IMR-90 (cell line): ENCODE measurements around the gene MTRF1L. TPM values are rescaled to one million over a fixed set of nuclear protein-coding genes. Genes with fewer than 3 reads are reported as not detected.

ENCODE experiments used
- ATAC-seq: fragments of 200-7000 bp; cut with Tn5 transposase; 2 replicates; pipeline ENCODE4 v1.9.1; 2020; ENCODE audit warnings: low read depth, mild to moderate bottlenecking, moderate library complexity
- BruUV-seq: library from RNA; stranded (reverse); fragments of 400-500 nt; replicated peaks from 2 replicates; lab custom pipeline; 2021; lab: Mats Ljungman, UMichigan
- CTCF ChIA-PET: fragments of 300-600 bp; formaldehyde crosslinking; extraction: SDS; loops from one replicate; lab custom pipeline; 2021; ENCODE audit warnings: antibody characterized with exemption; lab: Yijun Ruan, JAX
- POLR2A ChIA-PET: fragments of 300-600 bp; sonication (Branson Sonifier 250); formaldehyde crosslinking; loops from one replicate; lab custom pipeline; 2022; ENCODE audit warnings: antibody characterized with exemption; ENCODE audit not compliant: unreplicated experiment; lab: Charles Lee
- DNase-seq: peaks from one replicate; pipeline ENCODE4 v3.0.0; 2013
- H2AFZ ChIP-seq: replicated peaks from 2 replicates; pipeline ENCODE3; 2013; ENCODE audit warnings: low read length, mild to moderate bottlenecking; ENCODE audit not compliant: poor library complexity
- H2AK5ac ChIP-seq: 2 replicates; pipeline ENCODE4 v1.6.1; 2013; ENCODE audit warnings: low read depth, low read length, inconsistent platforms
- H2AK9ac ChIP-seq: replicated peaks from 2 replicates; pipeline ENCODE3; 2013; ENCODE audit warnings: mild to moderate bottlenecking, low read depth, low read length, moderate library complexity; ENCODE audit not compliant: poor library complexity
- H2BK120ac ChIP-seq: 2 replicates; pipeline ENCODE4 v1.6.1; 2013; ENCODE audit warnings: low read depth, low read length, inconsistent platforms
- H2BK15ac ChIP-seq: 3 replicates; pipeline ENCODE4 v1.6.1; 2013; ENCODE audit warnings: low read depth, low read length, inconsistent platforms
- H2BK20ac ChIP-seq: 2 replicates; pipeline ENCODE4 v1.6.1; 2013; ENCODE audit warnings: low read depth, mild to moderate bottlenecking, inconsistent platforms, low read length, moderate library complexity
- H2BK5ac ChIP-seq: 2 replicates; pipeline ENCODE4 v1.6.1; 2013; ENCODE audit warnings: mild to moderate bottlenecking, low read depth, low read length, inconsistent platforms; ENCODE audit not compliant: poor library complexity, severe bottlenecking
- H3K14ac ChIP-seq: replicated peaks from 2 replicates; pipeline ENCODE4 v1.6.1; 2013; ENCODE audit warnings: low read depth, low read length, inconsistent platforms
- H3K18ac ChIP-seq: 2 replicates; pipeline ENCODE4 v1.6.1; 2013; ENCODE audit warnings: low read depth, low read length, control low read depth
- H3K23ac ChIP-seq: 2 replicates; pipeline ENCODE4 v1.6.1; 2013; ENCODE audit warnings: low read depth, low read length, inconsistent platforms
- H3K27ac ChIP-seq: 2 replicates; pipeline ENCODE4 v1.5.1; 2013; ENCODE audit warnings: mild to moderate bottlenecking, control low read depth, low read length; ENCODE audit not compliant: insufficient read depth
- H3K27me3 ChIP-seq: 2 replicates; pipeline ENCODE4 v1.6.1; 2013; ENCODE audit warnings: low read length; ENCODE audit not compliant: control insufficient read depth, insufficient read depth
- H3K36me3 ChIP-seq: 2 replicates; pipeline ENCODE4 v1.6.1; 2013; ENCODE audit warnings: low read length, mixed read lengths; ENCODE audit not compliant: control insufficient read depth, insufficient read depth
- H3K4ac ChIP-seq: 2 replicates; pipeline ENCODE4 v1.6.1; 2013; ENCODE audit warnings: low read depth, low read length, inconsistent platforms
- H3K4me1 ChIP-seq: 2 replicates; pipeline ENCODE4 v1.6.1; 2013; ENCODE audit warnings: low read length, mixed read lengths; ENCODE audit not compliant: control insufficient read depth, insufficient read depth
- H3K4me2 ChIP-seq: 2 replicates; pipeline ENCODE4 v1.6.1; 2013; ENCODE audit warnings: low read depth, mild to moderate bottlenecking, control low read depth, low read length, moderate library complexity
- H3K4me3 ChIP-seq: 2 replicates; pipeline ENCODE4 v1.5.1; 2013; ENCODE audit warnings: low read depth, mild to moderate bottlenecking, control low read depth, low read length, moderate library complexity; ENCODE audit not compliant: insufficient read depth
- H3K56ac ChIP-seq: 2 replicates; pipeline ENCODE4 v1.6.1; 2013; ENCODE audit warnings: low read length, inconsistent platforms; ENCODE audit not compliant: insufficient read depth; ENCODE audit errors: extremely low read depth
- H3K79me1 ChIP-seq, 2 experiments: 2 replicates each; pipeline ENCODE4 v1.6.1; 2013; ENCODE audit warnings: low read length in 2 of 2, inconsistent platforms in 1 of 2, low read depth in 1 of 2
- H3K9ac ChIP-seq: 2 replicates; pipeline ENCODE4 v1.6.1; 2013; ENCODE audit warnings: low read depth, low read length, control low read depth
- H3K9me1 ChIP-seq: 2 replicates; pipeline ENCODE4 v1.6.1; 2013; ENCODE audit warnings: low read length, inconsistent platforms; ENCODE audit not compliant: insufficient read depth
- H3K9me3 ChIP-seq: 2 replicates; pipeline ENCODE4 v1.6.1; 2013; ENCODE audit warnings: low read length; ENCODE audit not compliant: control insufficient read depth, insufficient read depth
- H4K20me1 ChIP-seq: 2 replicates; pipeline ENCODE4 v1.6.1; 2013; ENCODE audit warnings: low read length, inconsistent platforms; ENCODE audit not compliant: insufficient read depth
- H4K5ac ChIP-seq: 2 replicates; pipeline ENCODE4 v1.6.1; 2013; ENCODE audit warnings: mild to moderate bottlenecking, low read depth, low read length, control low read depth
- H4K8ac ChIP-seq, 2 experiments: 2 replicates each; pipeline ENCODE4 v1.6.1; 2013; ENCODE audit warnings: low read depth in 2 of 2, low read length in 2 of 2, control low read depth in 1 of 2, inconsistent platforms in 1 of 2
- H4K91ac ChIP-seq: 2 replicates; pipeline ENCODE4 v1.6.1; 2013; ENCODE audit warnings: low read depth, low read length, inconsistent platforms; ENCODE audit not compliant: insufficient read depth
- BHLHE40 ChIP-seq: fragments of 150-350 bp; IDR thresholded peaks from 2 replicates; pipeline ENCODE4 v1.6.1; 2016; ENCODE audit warnings: mild to moderate bottlenecking, low read depth, low read length
- CEBPB ChIP-seq: IDR thresholded peaks from 2 replicates; pipeline ENCODE4 v1.6.1; 2012; ENCODE audit warnings: low read depth, low read length, improper control_type of control experiment
- CHD1 ChIP-seq: IDR thresholded peaks from 2 replicates; pipeline ENCODE4 v1.6.1; 2012; ENCODE audit warnings: low read depth, low read length, improper control_type of control experiment
- MAZ ChIP-seq: IDR thresholded peaks from 2 replicates; pipeline ENCODE4 v1.6.1; 2012; ENCODE audit warnings: low read depth, mild to moderate bottlenecking, low read length, improper control_type of control experiment, moderate library complexity, borderline replicate concordance
- MXI1 ChIP-seq: IDR thresholded peaks from 2 replicates; pipeline ENCODE4 v1.6.1; 2012; ENCODE audit warnings: low read depth, mild to moderate bottlenecking, low read length, moderate library complexity, borderline replicate concordance
- POLR2A ChIP-seq: IDR thresholded peaks from 2 replicates; pipeline ENCODE4 v1.6.1; 2012; ENCODE audit warnings: mild to moderate bottlenecking, low read depth, low read length
- RCOR1 ChIP-seq: IDR thresholded peaks from 2 replicates; pipeline ENCODE4 v1.6.1; 2012; ENCODE audit warnings: mild to moderate bottlenecking, low read length, improper control_type of control experiment; ENCODE audit not compliant: insufficient replicate concordance
- SMC3 ChIP-seq: fragments of 150-350 bp; IDR thresholded peaks from 2 replicates; pipeline ENCODE4 v1.6.1; 2016; ENCODE audit warnings: low read depth, mild to moderate bottlenecking, antibody characterized with exemption, low read length, moderate library complexity
- WGBS, 2 experiments: methylation state at CpG; one replicate each; pipeline versions ENCODE4 v1.1.5 to v1.1.7; 2013; ENCODE audit warnings: missing lambda C conversion rate in 2 of 2; ENCODE audit not compliant: insufficient read length in 1 of 2; ENCODE audit errors: extremely low coverage in 2 of 2; 5-methylcytosine and 5-hydroxymethylcytosine counted together
- dilution Hi-C: fragments of 300-500 bp; cut with HindIII; formaldehyde crosslinking; loops from one replicate; pipeline ENCODE4 v1.14.3; 2018; ENCODE audit warnings: low sequenced_read_pairs; ENCODE audit not compliant: unreplicated experiment
- in situ Hi-C: fragments of 300-500 bp; cut with MboI; formaldehyde crosslinking; loops from 3 replicates; pipeline ENCODE4 v1.14.3; 2019; ENCODE audit warnings: low sequenced_read_pairs, inconsistent platforms, mixed read lengths
- intact Hi-C: fragments of 100-400 bp; cut with micrococcal nuclease; formaldehyde crosslinking; loops from 2 replicates; pipeline ENCODE4 v1.10.0; 2022
- polyA plus RNA-seq, 3 experiments: library from polyadenylated mRNA; depleted of rRNA; stranded (reverse); fragments of >200 nt; gene quantifications; 2 replicates each; pipeline ENCODE4 v1.2.3, GENCODE V29; 2012; ENCODE audit warnings: low replicate concordance in 1 of 3
- total RNA-seq: library from RNA; depleted of rRNA; stranded (reverse); fragments of >200 nt; gene quantifications from 2 replicates; pipeline ENCODE4 v1.2.3, GENCODE V29; 2012
- TF ChIP-seq, protein P1 (sequence below): conservative IDR thresholded peaks from 2 replicates; pipeline ENCODE4 v1.5.1; 2012; ENCODE audit warnings: mild to moderate bottlenecking, low read depth, low read length, improper control_type of control experiment
- TF ChIP-seq, protein P2 (sequence below): fragments of 150-350 bp; IDR thresholded peaks from 2 replicates; pipeline ENCODE4 v1.6.1; 2017; ENCODE audit warnings: mild to moderate bottlenecking, antibody characterized with exemption, low read length, low read depth

The MTRF1L gene
- total and polyA plus RNA-seq, 2 of the 4 experiments (the other 2 are of a cell fraction), result 6.9 to 11.1 TPM

DNA sequence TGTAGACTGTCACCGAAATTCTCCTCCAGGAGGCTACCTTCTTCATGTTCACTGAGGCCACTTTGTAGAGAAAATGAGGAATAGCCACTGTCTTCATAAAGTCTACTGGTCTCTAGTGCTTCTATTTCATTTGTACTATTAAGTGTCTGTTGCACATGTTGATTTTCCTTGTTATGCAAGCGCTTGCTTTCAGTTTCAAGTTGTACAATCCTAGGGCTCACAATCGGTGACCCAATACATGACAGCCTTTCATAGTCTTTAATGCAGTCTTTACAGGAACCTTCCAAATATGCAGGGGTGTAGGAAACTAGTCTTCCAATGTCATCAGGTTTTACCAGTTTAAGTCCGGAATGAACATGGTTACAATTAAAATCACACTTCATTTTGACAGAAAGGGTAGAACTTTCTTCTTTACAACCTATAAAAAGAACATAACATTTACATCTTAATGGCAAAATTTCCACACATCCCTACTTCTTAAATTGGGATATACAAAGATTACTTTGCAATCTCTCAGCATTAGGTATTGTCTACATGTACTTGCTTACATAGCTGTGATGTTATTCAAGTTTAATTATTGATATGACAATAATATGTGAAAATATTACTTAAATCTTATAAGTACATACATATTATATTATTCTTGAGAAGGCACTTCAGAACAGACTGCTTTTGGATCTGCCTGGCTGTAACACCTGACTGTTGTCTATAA is 27.1 kb downstream of the MTRF1L start:
- H3K27ac ChIP-seq, result no peak overlapping the region
- no peak overlapping the region for H3K23ac ChIP-seq
- peak overlapping the region; percentile 24 for H2BK5ac ChIP-seq
- dilution Hi-C loops (no loop called here), intact Hi-C loops (no loop called here), in situ Hi-C loops (no loop called here)
- no peak overlapping the region for H3K14ac ChIP-seq
- H4K20me1 ChIP-seq, result peaks cover 19% of the 10 kb centered on the region
- POLR2A ChIA-PET, result no interaction called here
- DNase-seq (no peak), ATAC-seq (no peak)
- peaks cover 5% of the 10 kb centered on the region for H3K4me1 ChIP-seq
- peaks cover 0 to 7% of the 10 kb centered on the region in 2 experiments; a peak in 2 of 4 replicates for H3K79me1 ChIP-seq
- no TSS peak for BruUV-seq
- no peak overlapping the region for H2BK120ac ChIP-seq
- no peak overlapping the region for H3K4ac ChIP-seq
- H2AFZ ChIP-seq, result no peak overlapping the region
- H3K4me2 ChIP-seq, result peak overlapping the region; percentile 74; the same call in 1 of the 2 replicates
- H3K27me3 ChIP-seq, result no peaks in the 10 kb centered on the region
- H2AK9ac ChIP-seq, result no peak overlapping the region
- H3K9me3 ChIP-seq, result no peaks in the 10 kb centered on the region
- H3K36me3 ChIP-seq, result peaks cover 9% of the 10 kb centered on the region
- H3K9me1 ChIP-seq, result peaks cover 5% of the 10 kb centered on the region; the same call in 1 of the 2 replicates
- no peak overlapping the region for H2AK5ac ChIP-seq
- no peak overlapping the region; the same call in 1 of the 2 replicates for H4K5ac ChIP-seq
- H4K8ac ChIP-seq, result no peak overlapping the region
- H2BK15ac ChIP-seq, result no peak overlapping the region
- H4K91ac ChIP-seq, result no peak overlapping the region
- no peak overlapping the region for H3K4me3 ChIP-seq
- no CpG with 5 or more reads among the region's 4 CpGs for WGBS, 2 experiments
- CTCF ChIA-PET, result no interaction called here
- H3K9ac ChIP-seq, result no peak overlapping the region
- no peak overlapping the region for H2BK20ac ChIP-seq
- H3K18ac ChIP-seq, result no peak overlapping the region
- TF ChIP-seq, protein P1, sequence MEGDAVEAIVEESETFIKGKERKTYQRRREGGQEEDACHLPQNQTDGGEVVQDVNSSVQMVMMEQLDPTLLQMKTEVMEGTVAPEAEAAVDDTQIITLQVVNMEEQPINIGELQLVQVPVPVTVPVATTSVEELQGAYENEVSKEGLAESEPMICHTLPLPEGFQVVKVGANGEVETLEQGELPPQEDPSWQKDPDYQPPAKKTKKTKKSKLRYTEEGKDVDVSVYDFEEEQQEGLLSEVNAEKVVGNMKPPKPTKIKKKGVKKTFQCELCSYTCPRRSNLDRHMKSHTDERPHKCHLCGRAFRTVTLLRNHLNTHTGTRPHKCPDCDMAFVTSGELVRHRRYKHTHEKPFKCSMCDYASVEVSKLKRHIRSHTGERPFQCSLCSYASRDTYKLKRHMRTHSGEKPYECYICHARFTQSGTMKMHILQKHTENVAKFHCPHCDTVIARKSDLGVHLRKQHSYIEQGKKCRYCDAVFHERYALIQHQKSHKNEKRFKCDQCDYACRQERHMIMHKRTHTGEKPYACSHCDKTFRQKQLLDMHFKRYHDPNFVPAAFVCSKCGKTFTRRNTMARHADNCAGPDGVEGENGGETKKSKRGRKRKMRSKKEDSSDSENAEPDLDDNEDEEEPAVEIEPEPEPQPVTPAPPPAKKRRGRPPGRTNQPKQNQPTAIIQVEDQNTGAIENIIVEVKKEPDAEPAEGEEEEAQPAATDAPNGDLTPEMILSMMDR, result no peak
- TF ChIP-seq CHD1 (no peak), BHLHE40 (no peak), RCOR1 (no peak), POLR2A (no peak), MAZ (no peak), CEBPB (no peak), SMC3 (no peak), MXI1 (no peak)
- TF ChIP-seq, protein P2, sequence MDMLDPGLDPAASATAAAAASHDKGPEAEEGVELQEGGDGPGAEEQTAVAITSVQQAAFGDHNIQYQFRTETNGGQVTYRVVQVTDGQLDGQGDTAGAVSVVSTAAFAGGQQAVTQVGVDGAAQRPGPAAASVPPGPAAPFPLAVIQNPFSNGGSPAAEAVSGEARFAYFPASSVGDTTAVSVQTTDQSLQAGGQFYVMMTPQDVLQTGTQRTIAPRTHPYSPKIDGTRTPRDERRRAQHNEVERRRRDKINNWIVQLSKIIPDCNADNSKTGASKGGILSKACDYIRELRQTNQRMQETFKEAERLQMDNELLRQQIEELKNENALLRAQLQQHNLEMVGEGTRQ, result no peak
- no peak overlapping the region for H3K56ac ChIP-seq
